B cell (primary cell): ENCODE results near the gene GRID1.

Experiments used
- EZH2 ChIP-seq: IDR thresholded peaks from 2 replicates; pipeline ENCODE4 v1.6.1; 2012; ENCODE audit warnings: borderline replicate concordance, low read depth, mild to moderate bottlenecking, moderate library complexity, low read length; ENCODE audit not compliant: insufficient read depth, poor library complexity, severe bottlenecking
- TF ChIP-seq, protein P1 (sequence below): fragments of 200-600 bp; IDR thresholded peaks from one replicate; pipeline ENCODE4 v1.8.0; 2022; ENCODE audit warnings: antibody characterized with exemption, mild to moderate bottlenecking

DNA sequence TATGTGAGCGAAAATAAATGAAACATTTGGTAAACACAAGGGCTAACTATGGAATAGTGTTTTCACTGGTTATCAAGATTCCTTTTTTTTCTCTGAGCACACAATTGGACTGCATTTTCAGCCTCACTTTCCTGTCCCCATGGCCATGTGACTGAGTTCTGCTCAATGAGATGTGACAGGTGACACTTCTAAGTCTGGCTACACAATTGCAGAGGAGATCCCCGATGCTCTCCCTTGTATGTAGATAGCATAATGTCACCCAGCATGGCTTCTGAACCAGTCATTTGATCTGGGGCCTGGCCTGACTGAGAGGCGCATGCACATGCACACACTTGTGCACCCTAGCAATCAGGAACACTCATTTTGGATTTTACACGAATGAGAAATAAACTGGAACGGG, 581.8 kb downstream of the GRID1 start:
- TF ChIP-seq, protein P1, sequence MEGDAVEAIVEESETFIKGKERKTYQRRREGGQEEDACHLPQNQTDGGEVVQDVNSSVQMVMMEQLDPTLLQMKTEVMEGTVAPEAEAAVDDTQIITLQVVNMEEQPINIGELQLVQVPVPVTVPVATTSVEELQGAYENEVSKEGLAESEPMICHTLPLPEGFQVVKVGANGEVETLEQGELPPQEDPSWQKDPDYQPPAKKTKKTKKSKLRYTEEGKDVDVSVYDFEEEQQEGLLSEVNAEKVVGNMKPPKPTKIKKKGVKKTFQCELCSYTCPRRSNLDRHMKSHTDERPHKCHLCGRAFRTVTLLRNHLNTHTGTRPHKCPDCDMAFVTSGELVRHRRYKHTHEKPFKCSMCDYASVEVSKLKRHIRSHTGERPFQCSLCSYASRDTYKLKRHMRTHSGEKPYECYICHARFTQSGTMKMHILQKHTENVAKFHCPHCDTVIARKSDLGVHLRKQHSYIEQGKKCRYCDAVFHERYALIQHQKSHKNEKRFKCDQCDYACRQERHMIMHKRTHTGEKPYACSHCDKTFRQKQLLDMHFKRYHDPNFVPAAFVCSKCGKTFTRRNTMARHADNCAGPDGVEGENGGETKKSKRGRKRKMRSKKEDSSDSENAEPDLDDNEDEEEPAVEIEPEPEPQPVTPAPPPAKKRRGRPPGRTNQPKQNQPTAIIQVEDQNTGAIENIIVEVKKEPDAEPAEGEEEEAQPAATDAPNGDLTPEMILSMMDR = no peak
- TF ChIP-seq EZH2 = no peak
